BLaER1 treated with 17β-estradiol and CSF1 and Interleukin-3, amounts not matched to agents 10 nM and 100 nM (cell line): ENCODE measurements around the gene SLCO4A1.

Experiments
- H3K27ac ChIP-seq, 11 experiments: shearing (Covaris generic); formaldehyde crosslinking; 2 replicates each; pipeline ENCODE4 v1.8.1; 2022
- H3K27me3 ChIP-seq, 11 experiments: shearing (Covaris generic); formaldehyde crosslinking; 2 replicates each; pipeline ENCODE4 v1.8.1; 2022
- H3K36me3 ChIP-seq, 11 experiments: shearing (Covaris generic); formaldehyde crosslinking; 2 replicates each; pipeline ENCODE4 v1.8.1; 2022
- H3K4me1 ChIP-seq, 10 experiments: shearing (Covaris generic); formaldehyde crosslinking; 2 replicates each; pipeline ENCODE4 v1.8.1; 2022
- H3K4me2 ChIP-seq, 11 experiments: shearing (Covaris generic); formaldehyde crosslinking; 2 replicates each; pipeline ENCODE4 v1.8.1; 2022
- H3K4me3 ChIP-seq, 10 experiments: shearing (Covaris generic); formaldehyde crosslinking; 2 replicates each; pipeline ENCODE4 v1.8.1; 2022
- H3K9ac ChIP-seq, 11 experiments: shearing (Covaris generic); formaldehyde crosslinking; 2 replicates each; pipeline ENCODE4 v1.8.1; 2022
- H3K9me3 ChIP-seq, 11 experiments: shearing (Covaris generic); formaldehyde crosslinking; replicated peaks in 1 of 11; 2 replicates each; pipeline ENCODE4 v1.8.1; 2022
- H4K20me1 ChIP-seq, 11 experiments: shearing (Covaris generic); formaldehyde crosslinking; 2 replicates each; pipeline ENCODE4 v1.8.1; 2022
- Cebpa-rat ChIP-seq, 11 experiments: shearing (Covaris generic); IDR thresholded peaks; 2 replicates each; pipeline ENCODE4 v1.8.1; 2022

SLCO4A1 gene

DNA sequence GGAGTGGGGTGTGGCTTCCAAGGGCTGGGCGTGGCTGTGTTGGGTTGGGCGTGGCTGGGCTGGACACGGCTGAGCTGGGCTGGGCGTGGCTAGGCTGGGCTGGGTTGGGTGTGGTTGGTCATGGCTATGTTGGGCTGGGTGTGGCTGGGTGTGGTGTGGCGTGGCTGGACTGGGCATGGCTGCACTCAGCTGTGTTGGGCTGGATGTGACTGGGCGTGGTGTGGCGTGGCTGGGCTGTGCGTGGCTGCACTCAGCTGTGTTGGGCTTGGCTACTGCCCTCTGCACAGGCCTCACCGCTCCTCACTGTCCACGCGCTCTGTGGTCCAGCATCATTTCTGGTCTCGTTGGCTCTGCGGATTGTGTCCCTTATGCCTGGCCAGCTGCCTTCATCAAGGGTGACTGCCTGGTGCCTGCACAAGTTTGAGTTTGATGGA lies 43.5 kb upstream of the SLCO4A1 start:
- Histone ChIP-seq H3K4me3 (no peak overlapping the region), H3K27me3 (peaks cover 13 to 45% (median 41%) of the 10 kb centered on the region in 11 experiments), H3K27ac (0 out of 22 replicates have a peak overlapping the region, but pooled peaks of 1 of the 11 experiments have one; percentile 3), H3K4me1 (peaks cover 38 to 83% (median 61%) of the 10 kb centered on the region in 10 experiments), H3K9ac (no peak overlapping the region), H3K4me2 (peak overlapping the region in 6 of 11 experiments; percentile 2 to 94 (median 78); a peak in 10 of 22 replicates), H3K9me3 (peaks cover 0 to 15% (median 0%) of the 10 kb centered on the region in 11 experiments; a peak in 4 of 22 replicates), H3K36me3 (peaks cover 0 to 4% (median 0%) of the 10 kb centered on the region in 11 experiments; a peak in 1 of 22 replicates), H4K20me1 (peaks cover 0 to 13% (median 5%) of the 10 kb centered on the region in 11 experiments; a peak in 10 of 22 replicates)
- TF ChIP-seq Cebpa-rat (IDR thresholded peaks at IDR 0.05) = no peak

DNA sequence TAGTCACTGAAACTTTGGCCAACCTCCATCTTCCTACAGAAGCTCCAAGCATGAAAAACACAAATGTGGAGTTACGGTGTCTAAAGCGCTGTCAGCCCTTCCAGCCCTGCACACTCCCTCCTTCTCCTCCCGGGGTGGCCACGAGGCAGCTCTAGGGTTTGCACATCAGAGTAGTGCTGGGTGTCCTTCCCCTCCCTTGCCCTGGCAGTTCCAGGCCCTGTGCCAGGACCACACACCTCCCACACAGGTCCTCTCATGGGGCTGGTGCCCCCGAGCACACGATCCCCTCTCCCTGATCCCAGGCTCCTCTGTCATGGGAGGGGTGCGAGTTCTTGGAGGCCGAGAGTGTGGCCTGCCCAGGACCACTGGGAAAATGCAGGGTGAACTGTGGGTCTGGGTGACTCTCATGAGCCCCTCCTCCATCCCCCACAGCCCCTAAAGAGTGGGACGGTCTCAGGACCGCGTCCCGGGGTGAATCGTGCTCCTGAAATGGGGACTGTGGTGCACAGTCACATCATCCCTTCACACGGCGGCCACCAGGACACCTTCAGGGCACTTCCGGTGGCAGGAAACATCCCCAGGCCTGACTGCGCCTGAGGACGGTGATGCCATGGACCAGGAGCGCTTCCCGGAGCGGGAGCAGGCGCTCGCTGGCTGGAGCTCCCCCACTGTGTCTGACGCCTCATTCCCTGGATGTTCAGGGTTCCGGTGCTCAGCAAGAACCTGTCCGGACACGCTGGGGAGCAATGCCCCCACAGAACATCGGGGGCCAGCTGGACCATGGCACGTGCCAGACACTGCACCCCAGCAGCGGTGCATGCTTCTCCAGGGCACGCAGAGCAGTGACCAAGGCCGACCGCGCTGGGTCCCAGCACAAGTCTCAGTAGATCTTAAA lies 42.8 kb upstream of the SLCO4A1 start:
- H3K4me1 ChIP-seq = peaks cover 44 to 90% (median 67%) of the 10 kb centered on the region in 10 experiments
- no peak for TF ChIP-seq Cebpa-rat (IDR thresholded peaks at IDR 0.05)
- H3K4me3 ChIP-seq = no peak overlapping the region
- peaks cover 13 to 39% (median 35%) of the 10 kb centered on the region in 11 experiments for H3K27me3 ChIP-seq
- H3K27ac ChIP-seq = 0 out of 22 replicates have a peak overlapping the region, but pooled peaks of 1 of the 11 experiments have one; percentile 3
- peaks cover 0 to 4% (median 0%) of the 10 kb centered on the region in 11 experiments; a peak in 1 of 22 replicates for H3K36me3 ChIP-seq
- peak overlapping the region in 6 of 11 experiments; percentile 2 to 94 (median 78); a peak in 10 of 22 replicates for H3K4me2 ChIP-seq
- no peak overlapping the region for H3K9ac ChIP-seq
- peaks cover 0 to 15% (median 0%) of the 10 kb centered on the region in 11 experiments; a peak in 4 of 22 replicates for H3K9me3 ChIP-seq
- H4K20me1 ChIP-seq = peaks cover 0 to 13% (median 5%) of the 10 kb centered on the region in 11 experiments; a peak in 10 of 22 replicates

- H3K27ac ChIP-seq = no peak overlapping the region
- H3K4me2 ChIP-seq = peak overlapping the region in 10 of 11 experiments; percentile 91 to 100 (median 99); a peak in 16 of 22 replicates
- H3K27me3 ChIP-seq = peaks cover 13 to 22% (median 18%) of the 10 kb centered on the region in 11 experiments
- peaks cover 0 to 7% (median 5%) of the 10 kb centered on the region in 11 experiments; a peak in 9 of 22 replicates for H4K20me1 ChIP-seq
- H3K4me1 ChIP-seq = peaks cover 53 to 98% (median 77%) of the 10 kb centered on the region in 10 experiments
- H3K9ac ChIP-seq = no peak overlapping the region
- H3K9me3 ChIP-seq = peaks cover 0 to 4% (median 0%) of the 10 kb centered on the region in 11 experiments; a peak in 2 of 22 replicates
- H3K36me3 ChIP-seq = peaks cover 0 to 4% (median 0%) of the 10 kb centered on the region in 11 experiments; a peak in 1 of 22 replicates
- no peak for TF ChIP-seq Cebpa-rat (IDR thresholded peaks at IDR 0.05)
- H3K4me3 ChIP-seq = peak overlapping the region in 1 of 10 experiments; percentile 54; a peak in 1 of 20 replicates
Measured at GRCh38 chr20:62601172-62601571, 41.1 kb upstream of the SLCO4A1 start.

DNA sequence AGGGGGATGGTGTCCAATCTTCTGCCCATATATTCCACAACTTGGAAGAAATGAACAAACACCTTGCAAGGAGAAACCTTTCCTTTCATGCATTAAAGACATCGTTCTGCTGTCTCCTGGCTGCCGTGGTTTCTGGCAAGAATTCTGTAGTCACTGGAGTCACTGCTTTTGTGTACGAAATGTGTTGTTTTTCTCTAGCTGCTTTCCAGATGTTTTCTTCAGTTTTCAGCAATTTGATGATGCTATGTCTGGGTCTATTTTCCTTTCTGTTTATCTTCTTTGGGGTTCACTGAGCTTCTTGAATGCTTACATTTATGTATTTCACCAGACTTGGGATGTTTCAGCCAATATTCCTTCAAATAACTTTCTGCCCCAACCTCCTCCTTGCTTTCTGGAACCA lies 40.6 kb upstream of the SLCO4A1 start:
- Histone ChIP-seq H3K9ac (peak overlapping the region in 3 of 11 experiments; percentile 65 to 70 (median 66); a peak in 2 of 22 replicates), H3K9me3 (no peaks in the 10 kb centered on the region), H3K4me3 (peak overlapping the region in 2 of 10 experiments; percentile 44 to 54; a peak in 3 of 20 replicates), H3K27ac (peak overlapping the region in 3 of 11 experiments; percentile 69 to 78 (median 75); a peak in 3 of 22 replicates), H3K36me3 (peaks cover 0 to 4% (median 0%) of the 10 kb centered on the region in 11 experiments; a peak in 1 of 22 replicates), H3K27me3 (peaks cover 12 to 17% (median 13%) of the 10 kb centered on the region in 11 experiments), H3K4me1 (peaks cover 55 to 98% (median 77%) of the 10 kb centered on the region in 10 experiments), H3K4me2 (peak overlapping the region; percentile 91 to 100 (median 99)), H4K20me1 (peaks cover 0 to 7% (median 5%) of the 10 kb centered on the region in 11 experiments; a peak in 8 of 22 replicates)
- TF ChIP-seq Cebpa-rat (IDR thresholded peaks at IDR 0.05) = no peak

DNA sequence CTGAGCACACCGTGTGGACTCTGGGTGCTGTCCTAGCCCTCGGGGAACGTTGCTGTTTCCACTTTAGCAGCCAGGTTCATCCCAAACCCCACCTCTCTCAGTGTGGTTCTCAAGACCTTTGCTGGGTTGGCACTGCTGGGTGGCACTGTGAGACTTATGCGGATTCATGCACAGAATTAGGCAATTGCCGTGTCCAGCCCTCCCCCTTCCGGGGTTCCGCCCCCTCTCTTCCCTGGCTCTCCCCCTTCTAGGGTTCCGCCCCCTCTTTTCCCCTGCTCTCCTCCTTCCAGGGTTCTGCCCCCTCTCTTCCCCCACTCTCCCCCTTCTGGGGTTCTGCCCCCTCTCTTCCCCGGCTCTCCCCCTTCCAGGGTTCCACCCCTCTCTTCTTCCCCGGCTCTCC lies 39.8 kb upstream of the SLCO4A1 start:
- peak in 3 of 11 experiments; percentile 30 to 38 (median 34); a peak in 2 of 22 replicates for TF ChIP-seq Cebpa-rat (IDR thresholded peaks at IDR 0.05)
- Histone ChIP-seq H3K27me3 (peaks cover 3 to 9% (median 5%) of the 10 kb centered on the region in 11 experiments; a peak in 18 of 22 replicates), H3K4me1 (peaks cover 62 to 98% (median 82%) of the 10 kb centered on the region in 10 experiments), H3K4me2 (peak overlapping the region; percentile 91 to 100 (median 99)), H4K20me1 (peaks cover 0 to 7% (median 3%) of the 10 kb centered on the region in 11 experiments; a peak in 8 of 22 replicates), H3K9ac (peak overlapping the region in 9 of 11 experiments; percentile 15 to 70 (median 37); a peak in 11 of 22 replicates), H3K4me3 (peak overlapping the region in 9 of 10 experiments; percentile 16 to 61 (median 41); a peak in 13 of 20 replicates), H3K9me3 (no peaks in the 10 kb centered on the region), H3K27ac (peak overlapping the region in 10 of 11 experiments; percentile 17 to 78 (median 50); a peak in 16 of 22 replicates), H3K36me3 (no peaks in the 10 kb centered on the region)

GRCh38 chr20:62603021-62603906 lies 39.0 kb upstream of the SLCO4A1 start:
- peak overlapping the region; percentile 93 to 100 (median 99) for H3K4me2 ChIP-seq
- no peaks in the 10 kb centered on the region for H3K36me3 ChIP-seq
- TF ChIP-seq Cebpa-rat (IDR thresholded peaks at IDR 0.05) = no peak
- no peaks in the 10 kb centered on the region for H3K9me3 ChIP-seq
- H3K4me3 ChIP-seq = peak overlapping the region; percentile 16 to 70 (median 39); a peak in 17 of 20 replicates
- peaks cover 69 to 99% (median 89%) of the 10 kb centered on the region in 10 experiments for H3K4me1 ChIP-seq
- peaks cover 0 to 7% (median 3%) of the 10 kb centered on the region in 11 experiments; a peak in 6 of 22 replicates for H4K20me1 ChIP-seq
- H3K27me3 ChIP-seq = peaks cover 0 to 1% (median 0%) of the 10 kb centered on the region in 11 experiments; a peak in 1 of 22 replicates
- peak overlapping the region in 10 of 11 experiments; percentile 3 to 71 (median 65); a peak in 15 of 22 replicates for H3K9ac ChIP-seq
- peak overlapping the region in 10 of 11 experiments; percentile 17 to 78 (median 50); a peak in 18 of 22 replicates for H3K27ac ChIP-seq

- Histone ChIP-seq H3K9ac (peak overlapping the region; percentile 38 to 71 (median 65)), H3K4me1 (peaks cover 70 to 97% (median 87%) of the 10 kb centered on the region in 10 experiments), H3K4me2 (peak overlapping the region; percentile 93 to 100 (median 99)), H4K20me1 (peaks cover 0 to 7% (median 3%) of the 10 kb centered on the region in 11 experiments; a peak in 6 of 22 replicates), H3K9me3 (no peaks in the 10 kb centered on the region), H3K27me3 (no peaks in the 10 kb centered on the region), H3K27ac (peak overlapping the region; percentile 33 to 78 (median 57); a peak in 21 of 22 replicates), H3K4me3 (peak overlapping the region; percentile 25 to 70 (median 50); a peak in 19 of 20 replicates), H3K36me3 (no peaks in the 10 kb centered on the region)
- TF ChIP-seq Cebpa-rat (IDR thresholded peaks at IDR 0.05) = no peak
Measured at GRCh38 chr20:62603907-62604785, 38.2 kb upstream of the SLCO4A1 start.
